A673 (cell line): Measurements from ENCODE around the gene EXOSC7. TPM values are rescaled to one million over a fixed set of nuclear protein-coding genes. Genes with fewer than 3 reads are reported as not detected.
A peak's percentile ranks its signal among the peaks of the same experiment; 100 is the strongest.

Source experiments
- BruUV-seq: library from RNA; stranded (reverse); fragments of 400-500 nt; replicated peaks from 2 replicates; lab custom pipeline; 2021; lab: Mats Ljungman, UMichigan
- CTCF ChIA-PET: fragments of 300-600 bp; sonication (Branson Sonifier 250); formaldehyde crosslinking; loops from one replicate; lab custom pipeline; 2022; ENCODE audit warnings: antibody characterized with exemption; lab: Charles Lee
- POLR2A ChIA-PET: fragments of 300-600 bp; sonication (Branson Sonifier 250); formaldehyde crosslinking; loops from one replicate; lab custom pipeline; 2022; ENCODE audit warnings: antibody characterized with exemption; ENCODE audit not compliant: low non-redundant PET; lab: Charles Lee
- DNase-seq: peaks from one replicate; pipeline ENCODE4 v3.0.0-alpha.2; 2015; ENCODE audit warnings: low spot score
- H3K27ac ChIP-seq: fragments of 200-600 bp; sonication (generic); 2 replicates; pipeline ENCODE4 v1.5.1; 2016; ENCODE audit warnings: mixed run types, low read depth, mild to moderate bottlenecking, mixed read lengths, antibody characterized with exemption, low read length; ENCODE audit not compliant: poor library complexity, severe bottlenecking
- H3K27me3 ChIP-seq: fragments of 200-600 bp; sonication (generic); replicated peaks from 2 replicates; pipeline ENCODE4 v1.6.1; 2017; ENCODE audit warnings: mixed run types, low read depth, mild to moderate bottlenecking, mixed read lengths, antibody characterized with exemption, low read length; ENCODE audit not compliant: insufficient read depth, poor library complexity
- H3K36me3 ChIP-seq: fragments of 200-600 bp; sonication (generic); 2 replicates; pipeline ENCODE4 v1.6.1; 2016; ENCODE audit warnings: mixed run types, mild to moderate bottlenecking, mixed read lengths, antibody characterized with exemption, low read length; ENCODE audit not compliant: insufficient read depth, poor library complexity, severe bottlenecking
- H3K4me1 ChIP-seq: fragments of 200-600 bp; sonication (generic); 2 replicates; pipeline ENCODE4 v1.6.1; 2017; ENCODE audit warnings: mixed run types, mild to moderate bottlenecking, mixed read lengths, antibody characterized with exemption, low read length; ENCODE audit not compliant: insufficient read depth, poor library complexity, severe bottlenecking
- H3K4me3 ChIP-seq: fragments of 200-600 bp; sonication (generic); 2 replicates; pipeline ENCODE4 v1.5.1; 2016; ENCODE audit warnings: low read depth, mixed run types, mild to moderate bottlenecking, mixed read lengths, low read length; ENCODE audit not compliant: poor library complexity, severe bottlenecking
- H3K9me3 ChIP-seq: fragments of 200-600 bp; sonication (generic); 2 replicates; pipeline ENCODE4 v1.6.1; 2016; ENCODE audit warnings: mixed run types, low read depth, mild to moderate bottlenecking, mixed read lengths, antibody characterized with exemption, low read length; ENCODE audit not compliant: poor library complexity, severe bottlenecking
- CTCF ChIP-seq: fragments of 300-800, 200-600 bp; sonication (generic); conservative IDR thresholded peaks from 2 replicates; pipeline ENCODE4 v1.5.1; 2017; ENCODE audit warnings: low read depth, mild to moderate bottlenecking, antibody characterized with exemption, low read length, moderate library complexity, mixed read lengths
- EZH2 ChIP-seq: fragments of 200-600 bp; sonication (generic); IDR thresholded peaks from 2 replicates; pipeline ENCODE4 v1.6.1; 2017; ENCODE audit warnings: borderline replicate concordance, low read depth, mild to moderate bottlenecking, mixed read lengths, antibody characterized with exemption, low read length; ENCODE audit not compliant: poor library complexity, severe bottlenecking
- intact Hi-C: fragments of 100-400 bp; cut with micrococcal nuclease; formaldehyde crosslinking; loops from one replicate; pipeline ENCODE4 v1.10.0; 2022; ENCODE audit not compliant: unreplicated experiment
- total RNA-seq: library from RNA; stranded (reverse); gene quantifications from 2 replicates; pipeline ENCODE4 v1.2.3, GENCODE V29; 2021

The EXOSC7 gene
- total RNA-seq, 1 experiment from 2014 or later, result 47.4 TPM

- POLR2A ChIA-PET, result no interaction called here
- Histone ChIP-seq H3K9me3 (no peaks in the 10 kb centered on the region), H3K27me3 (no peaks in the 10 kb centered on the region), H3K36me3 (peaks cover 77% of the 10 kb centered on the region), H3K27ac (no peak overlapping the region), H3K4me1 (peaks cover 6% of the 10 kb centered on the region), H3K4me3 (no peak overlapping the region)
- CTCF ChIA-PET, result no interaction called here
- TF ChIP-seq CTCF (no peak), EZH2 (no peak)
- BruUV-seq, result TSS peak; percentile 2
- no peak for DNase-seq
- intact Hi-C loops, result no loop called here
Measured at GRCh38 chr3:45002139-45002660, 26.2 kb downstream of the EXOSC7 start.

GRCh38 chr3:45002720-45003119, 26.7 kb downstream of the EXOSC7 start:
- intact Hi-C loops, result no loop called here
- CTCF ChIA-PET, result no interaction called here
- Histone ChIP-seq H3K4me1 (peaks cover 1% of the 10 kb centered on the region), H3K27me3 (no peaks in the 10 kb centered on the region), H3K4me3 (no peak overlapping the region), H3K27ac (no peak overlapping the region), H3K9me3 (no peaks in the 10 kb centered on the region), H3K36me3 (peaks cover 75% of the 10 kb centered on the region)
- POLR2A ChIA-PET, result no interaction called here
- BruUV-seq, result no TSS peak
- no peak for DNase-seq
- no peak for TF ChIP-seq EZH2
- TF ChIP-seq CTCF, result no peak

DNA sequence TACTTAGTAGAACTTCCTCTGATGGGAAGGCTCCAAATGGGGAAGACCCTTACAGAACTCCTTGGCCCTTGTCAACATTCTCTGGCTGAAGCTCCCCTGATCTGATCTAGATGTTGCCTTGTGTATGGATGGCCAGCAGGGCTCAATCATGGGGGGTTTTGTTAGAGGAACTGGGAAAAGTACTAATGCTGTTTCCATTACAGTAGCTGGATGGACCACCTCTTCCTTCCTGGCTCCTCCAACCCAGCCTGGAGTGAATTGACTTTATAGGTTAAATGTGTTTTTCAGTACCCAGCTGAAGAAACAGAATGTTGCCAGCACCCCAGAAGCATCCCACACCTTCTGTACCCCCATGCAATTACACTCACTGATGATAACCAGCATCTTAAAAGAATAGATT, 27.4 kb downstream of the EXOSC7 start:
- intact Hi-C loops, result no loop called here
- Histone ChIP-seq H3K4me1 (no peaks in the 10 kb centered on the region), H3K9me3 (no peaks in the 10 kb centered on the region), H3K4me3 (no peak overlapping the region), H3K27me3 (no peaks in the 10 kb centered on the region), H3K27ac (no peak overlapping the region), H3K36me3 (peaks cover 70% of the 10 kb centered on the region)
- no TSS peak for BruUV-seq
- ChIA-PET CTCF (no interaction called here), POLR2A (no interaction called here)
- no peak for DNase-seq
- no peak for TF ChIP-seq CTCF
- no peak for TF ChIP-seq EZH2
